Endothelial cell of umbilical vein (primary cell): ENCODE data around the gene MRGPRG. TPM values are rescaled to one million over a fixed set of nuclear protein-coding genes. Genes with fewer than 3 reads are reported as not detected.

Experiments used
- BruUV-seq: library from RNA; stranded (reverse); fragments of 400-500 nt; replicated peaks from 2 replicates; lab custom pipeline; 2021; lab: Mats Ljungman, UMichigan
- CTCF ChIA-PET: fragments of 300-600, 350-600 bp; sonication (Branson Sonifier 250); formaldehyde crosslinking; loops from one replicate; lab custom pipeline; 2021; ENCODE audit warnings: antibody characterized with exemption, inconsistent platforms; lab: Charles Lee
- POLR2A ChIA-PET: fragments of 300-600, 350-600 bp; sonication (Branson Sonifier 250); formaldehyde crosslinking; loops from one replicate; lab custom pipeline; 2021; ENCODE audit warnings: antibody characterized with exemption, inconsistent platforms; lab: Charles Lee
- DNase-seq: peaks from one replicate; pipeline ENCODE4 v3.0.0-alpha.2; 2011; ENCODE audit warnings: low read depth, low spot score
- FAIRE-seq: peaks from 2 replicates; lab custom pipeline; 2011; peaks lifted over from hg19 to GRCh38; lab: Jason Lieb, UNC
- H2AFZ ChIP-seq: 2 replicates; pipeline ENCODE4 v1.6.0; 2012; ENCODE audit warnings: low read depth, low read length, control low read depth, inconsistent platforms
- H3K27ac ChIP-seq: 2 replicates; pipeline ENCODE4 v1.5.1; 2011; ENCODE audit warnings: low read depth, mild to moderate bottlenecking, control low read depth, low read length, moderate library complexity; ENCODE audit not compliant: insufficient read depth
- H3K27me3 ChIP-seq, 2 experiments: 2 replicates each; pipeline versions ENCODE4 v1.6.0 to v1.6.1; 2011; ENCODE audit warnings: low read length in 2 of 2, mixed read lengths in 1 of 2; ENCODE audit not compliant: control insufficient read depth in 2 of 2, insufficient read depth in 2 of 2
- H3K36me3 ChIP-seq, 2 experiments: 2 replicates in 1 of 2; 3 replicates in 1 of 2; pipeline ENCODE4 v1.5.1; 2011; ENCODE audit warnings: low read length in 2 of 2, mild to moderate bottlenecking in 1 of 2, moderate library complexity in 1 of 2; ENCODE audit not compliant: control insufficient read depth in 2 of 2, insufficient read depth in 2 of 2; ENCODE audit errors: extremely low read depth in 1 of 2
- H3K4me1 ChIP-seq: 3 replicates; pipeline ENCODE4 v1.5.1; 2011; ENCODE audit warnings: mild to moderate bottlenecking, low read length; ENCODE audit not compliant: control insufficient read depth, insufficient read depth; ENCODE audit errors: extremely low read depth
- H3K4me2 ChIP-seq: 2 replicates; pipeline ENCODE4 v1.6.1; 2011; ENCODE audit warnings: low read length, control low read depth, mixed read lengths; ENCODE audit not compliant: insufficient read depth
- H3K4me3 ChIP-seq, 3 experiments: fragments of 200-600 bp in 1 of 3; sonication (generic), shearing (Covaris generic) in 1 of 3; replicated peaks in 1 of 3; 2 replicates each; pipeline ENCODE4 v1.5.1; 2011 to 2016; ENCODE audit warnings: control low read depth in 3 of 3, low read length in 3 of 3, mild to moderate bottlenecking in 2 of 3, inconsistent platforms in 1 of 3, low read depth in 1 of 3, moderate library complexity in 1 of 3; ENCODE audit not compliant: insufficient read depth in 1 of 3
- H3K79me2 ChIP-seq: 2 replicates; pipeline ENCODE4 v1.6.0; 2012; ENCODE audit warnings: low read length, inconsistent platforms; ENCODE audit not compliant: control insufficient read depth, insufficient read depth
- H3K9ac ChIP-seq: replicated peaks from 2 replicates; pipeline ENCODE3; 2011; ENCODE audit warnings: low read length, control low read depth; ENCODE audit not compliant: insufficient read depth; ENCODE audit errors: extremely low read depth
- H3K9me1 ChIP-seq: replicated peaks from 3 replicates; pipeline ENCODE4 v1.6.0; 2011; ENCODE audit warnings: mild to moderate bottlenecking, low read length; ENCODE audit not compliant: control insufficient read depth, insufficient read depth; ENCODE audit errors: extremely low read depth
- H3K9me3 ChIP-seq: replicated peaks from 2 replicates; pipeline ENCODE4 v1.5.1; 2012; ENCODE audit warnings: low read length, inconsistent platforms; ENCODE audit not compliant: control insufficient read depth, insufficient read depth
- H4K20me1 ChIP-seq: replicated peaks from 2 replicates; pipeline ENCODE3; 2011; ENCODE audit warnings: mild to moderate bottlenecking, low read length; ENCODE audit not compliant: control insufficient read depth, insufficient read depth; ENCODE audit errors: extremely low read depth
- EZH2 ChIP-seq: IDR thresholded peaks from 2 replicates; pipeline ENCODE4 v1.6.1; 2012; ENCODE audit warnings: borderline replicate concordance, low read depth, mild to moderate bottlenecking, moderate library complexity, low read length, inconsistent platforms; ENCODE audit not compliant: severe bottlenecking
- FOS ChIP-seq: IDR thresholded peaks from 2 replicates; pipeline ENCODE4 v1.6.1; 2011; ENCODE audit warnings: mild to moderate bottlenecking, low read length, moderate library complexity, borderline replicate concordance; ENCODE audit not compliant: insufficient read depth
- GATA2 ChIP-seq: IDR thresholded peaks from 2 replicates; pipeline ENCODE4 v1.7.0; 2011; ENCODE audit warnings: low read depth, mild to moderate bottlenecking, moderate library complexity, mixed read lengths, low read length; ENCODE audit not compliant: insufficient read length, insufficient read depth
- JUN ChIP-seq: IDR thresholded peaks from 2 replicates; pipeline ENCODE4 v1.6.1; 2011; ENCODE audit warnings: borderline replicate concordance, low read depth; ENCODE audit not compliant: insufficient read length, insufficient read depth
- MYC ChIP-seq: IDR thresholded peaks from one replicate; pipeline ENCODE4 v1.6.1; 2011; ENCODE audit warnings: mild to moderate bottlenecking, low read depth, low read length
- POLR2A ChIP-seq: IDR thresholded peaks from 2 replicates; pipeline ENCODE4 v1.6.1; 2012; ENCODE audit warnings: low read depth, mild to moderate bottlenecking, control low read depth, low read length
- POLR2AphosphoS5 ChIP-seq: IDR thresholded peaks from 2 replicates; pipeline ENCODE4 v1.6.1; 2012; ENCODE audit warnings: low read depth, mild to moderate bottlenecking, control low read depth, low read length, moderate library complexity; ENCODE audit not compliant: insufficient read depth
- dilution Hi-C: fragments of 300-500 bp; cut with MboI; formaldehyde crosslinking; loops from one replicate; pipeline ENCODE4 v1.15.0; 2019; ENCODE audit warnings: low sequenced_read_pairs; ENCODE audit not compliant: extremely low pct_ligation_motif_present
- intact Hi-C: fragments of 100-400 bp; cut with micrococcal nuclease; formaldehyde crosslinking; loops from one replicate; pipeline ENCODE4 v1.10.0; 2022
- polyA plus RNA-seq, 4 experiments: library from polyadenylated mRNA; depleted of rRNA in 3 of 4; stranded (reverse) in 3 of 4; unstranded in 1 of 4; fragments of >200 nt; gene quantifications; 2 replicates each; pipeline versions ENCODE4 v1.2.1 to v1.2.3, GENCODE V29; 2011 to 2012; ENCODE audit warnings: missing spikeins in 1 of 4
- total RNA-seq: library from RNA; stranded (reverse); gene quantifications from 2 replicates; pipeline ENCODE4 v1.2.3, GENCODE V29; 2021
- TF ChIP-seq, protein P1 (sequence below): IDR thresholded peaks from 2 replicates; pipeline ENCODE4 v1.6.1; 2011; ENCODE audit not compliant: insufficient read depth, insufficient read length
- TF ChIP-seq, protein P2 (sequence below), 2 donors: IDR thresholded peaks; 1 replicate in 1 of 2; 2 replicates in 1 of 2; pipeline ENCODE4 v1.5.1; 2011; ENCODE audit warnings: low read length in 2 of 2, mild to moderate bottlenecking in 2 of 2, moderate library complexity in 2 of 2, control low read depth in 1 of 2, inconsistent platforms in 1 of 2, low read depth in 1 of 2; ENCODE audit not compliant: insufficient read depth in 1 of 2; ENCODE audit errors: extremely low read depth in 1 of 2

Gene MRGPRG
- total and polyA plus RNA-seq, 2 donors (not counting 3 experiments of a cell fraction or from before 2014, with no cell fraction given): not detected

DNA sequence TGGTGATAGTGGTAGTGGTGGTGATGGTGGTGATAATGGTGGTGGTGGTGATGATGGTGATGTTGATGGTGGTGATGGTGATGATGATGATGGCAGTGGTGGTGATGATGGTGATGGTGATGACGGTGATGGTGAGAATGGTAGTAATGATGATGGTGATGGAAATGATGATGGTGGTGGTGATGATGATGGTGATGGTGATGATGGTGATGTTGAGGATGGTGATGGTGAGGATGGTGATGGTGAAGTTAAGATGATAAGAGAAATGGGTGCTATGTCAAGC is 11.8 kb downstream of the MRGPRG start:
- no peak overlapping the region for H3K9ac ChIP-seq
- dilution Hi-C loops (no loop called here), intact Hi-C loops (no loop called here)
- no peak overlapping the region for H3K4me2 ChIP-seq
- FAIRE-seq (no peak), DNase-seq (no peak)
- ChIA-PET POLR2A (no interaction called here), CTCF (interaction anchor here (1.7 kb wide), 1 partner anchor 16 kb away, joined by 3 read pairs; no protein-coding TSS in a partner anchor)
- no peaks in the 10 kb centered on the region for H3K9me3 ChIP-seq
- TF ChIP-seq MYC: no peak
- no peak for TF ChIP-seq GATA2
- TF ChIP-seq, protein P1, sequence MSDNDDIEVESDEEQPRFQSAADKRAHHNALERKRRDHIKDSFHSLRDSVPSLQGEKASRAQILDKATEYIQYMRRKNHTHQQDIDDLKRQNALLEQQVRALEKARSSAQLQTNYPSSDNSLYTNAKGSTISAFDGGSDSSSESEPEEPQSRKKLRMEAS: no peak
- no peak for TF ChIP-seq POLR2A
- TF ChIP-seq JUN: no peak
- no peak for TF ChIP-seq FOS
- TF ChIP-seq, protein P2, sequence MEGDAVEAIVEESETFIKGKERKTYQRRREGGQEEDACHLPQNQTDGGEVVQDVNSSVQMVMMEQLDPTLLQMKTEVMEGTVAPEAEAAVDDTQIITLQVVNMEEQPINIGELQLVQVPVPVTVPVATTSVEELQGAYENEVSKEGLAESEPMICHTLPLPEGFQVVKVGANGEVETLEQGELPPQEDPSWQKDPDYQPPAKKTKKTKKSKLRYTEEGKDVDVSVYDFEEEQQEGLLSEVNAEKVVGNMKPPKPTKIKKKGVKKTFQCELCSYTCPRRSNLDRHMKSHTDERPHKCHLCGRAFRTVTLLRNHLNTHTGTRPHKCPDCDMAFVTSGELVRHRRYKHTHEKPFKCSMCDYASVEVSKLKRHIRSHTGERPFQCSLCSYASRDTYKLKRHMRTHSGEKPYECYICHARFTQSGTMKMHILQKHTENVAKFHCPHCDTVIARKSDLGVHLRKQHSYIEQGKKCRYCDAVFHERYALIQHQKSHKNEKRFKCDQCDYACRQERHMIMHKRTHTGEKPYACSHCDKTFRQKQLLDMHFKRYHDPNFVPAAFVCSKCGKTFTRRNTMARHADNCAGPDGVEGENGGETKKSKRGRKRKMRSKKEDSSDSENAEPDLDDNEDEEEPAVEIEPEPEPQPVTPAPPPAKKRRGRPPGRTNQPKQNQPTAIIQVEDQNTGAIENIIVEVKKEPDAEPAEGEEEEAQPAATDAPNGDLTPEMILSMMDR (IDR thresholded peaks at IDR 0.05; ENCODE audit: extremely low read depth in 1 of 2, insufficient read depth in 1 of 2, low read depth in 1 of 2, low read length in 2 of 2): no peak
- TF ChIP-seq POLR2AphosphoS5: no peak
- no peak for TF ChIP-seq EZH2
- no peak overlapping the region for H2AFZ ChIP-seq
- no peak overlapping the region for H3K4me3 ChIP-seq
- H3K36me3 ChIP-seq: no peaks in the 10 kb centered on the region
- H3K4me1 ChIP-seq: no peaks in the 10 kb centered on the region
- H4K20me1 ChIP-seq: no peaks in the 10 kb centered on the region
- H3K27me3 ChIP-seq: peaks cover 20 to 21% of the 10 kb centered on the region in 2 experiments
- H3K9me1 ChIP-seq: no peaks in the 10 kb centered on the region
- no TSS peak for BruUV-seq
- no peak overlapping the region for H3K27ac ChIP-seq
- H3K79me2 ChIP-seq: no peaks in the 10 kb centered on the region
